ENCODE measurements around the gene TPP2.

TPP2 gene

DNA sequence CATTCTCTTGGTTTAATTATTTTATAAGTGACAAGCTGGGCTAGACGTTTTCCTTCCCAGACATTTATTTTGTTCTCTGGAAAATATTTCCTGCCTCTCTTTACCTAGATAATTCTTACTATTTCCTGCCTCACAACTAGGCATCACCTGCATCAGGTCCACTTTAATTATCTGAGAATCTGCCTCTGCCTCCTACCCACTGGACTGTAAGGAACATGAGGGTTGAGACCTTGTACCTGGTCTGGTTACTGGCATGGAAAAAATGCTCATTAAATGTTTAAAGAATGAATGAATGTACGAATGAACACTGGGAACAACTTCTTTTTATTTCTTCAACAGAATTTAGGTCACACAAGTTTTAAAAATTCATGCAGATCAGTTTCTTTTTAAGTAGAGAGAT lies 111.4 kb downstream of the TPP2 start:
- in situ Hi-C loops (cut with HindIII; ENCODE audit: low pct_ligation_motif_present, low sequenced_read_pairs), result no loop called here
- H3K27ac ChIP-seq, result no peak overlapping the region
- DNase-seq, result no peak

DNA sequence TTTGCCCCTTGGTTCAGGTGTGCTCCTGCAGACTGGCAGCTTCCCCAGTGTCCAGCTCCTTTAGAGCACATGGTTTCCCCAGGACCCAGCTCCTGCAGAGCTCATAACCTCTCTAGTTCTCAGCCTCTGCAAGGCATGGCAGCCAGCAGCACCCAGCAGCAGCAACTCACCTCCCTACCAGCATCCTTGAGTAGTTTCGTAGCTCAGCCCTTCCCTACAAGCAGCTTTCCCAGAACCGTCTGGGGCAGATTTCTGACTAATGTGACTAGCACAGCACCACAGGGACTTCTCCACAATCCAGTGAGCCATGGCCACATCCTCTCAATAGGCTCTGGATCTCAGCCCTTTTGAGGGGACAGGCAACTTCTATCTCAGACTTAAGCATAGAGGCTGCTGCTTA lies 112.2 kb downstream of the TPP2 start:
- Histone ChIP-seq H3K36me3 (replicated peaks) (no peaks in the 10 kb centered on the region), H3K27ac (no peak overlapping the region), H3K4me3 (ENCODE audit: low read depth, low read length) (no peak overlapping the region), H3K27me3 (replicated peaks) (no peaks in the 10 kb centered on the region)
- no peak for DNase-seq
- in situ Hi-C loops (cut with HindIII; ENCODE audit: low pct_ligation_motif_present, low sequenced_read_pairs), result no loop called here
- TF ChIP-seq, protein P1, sequence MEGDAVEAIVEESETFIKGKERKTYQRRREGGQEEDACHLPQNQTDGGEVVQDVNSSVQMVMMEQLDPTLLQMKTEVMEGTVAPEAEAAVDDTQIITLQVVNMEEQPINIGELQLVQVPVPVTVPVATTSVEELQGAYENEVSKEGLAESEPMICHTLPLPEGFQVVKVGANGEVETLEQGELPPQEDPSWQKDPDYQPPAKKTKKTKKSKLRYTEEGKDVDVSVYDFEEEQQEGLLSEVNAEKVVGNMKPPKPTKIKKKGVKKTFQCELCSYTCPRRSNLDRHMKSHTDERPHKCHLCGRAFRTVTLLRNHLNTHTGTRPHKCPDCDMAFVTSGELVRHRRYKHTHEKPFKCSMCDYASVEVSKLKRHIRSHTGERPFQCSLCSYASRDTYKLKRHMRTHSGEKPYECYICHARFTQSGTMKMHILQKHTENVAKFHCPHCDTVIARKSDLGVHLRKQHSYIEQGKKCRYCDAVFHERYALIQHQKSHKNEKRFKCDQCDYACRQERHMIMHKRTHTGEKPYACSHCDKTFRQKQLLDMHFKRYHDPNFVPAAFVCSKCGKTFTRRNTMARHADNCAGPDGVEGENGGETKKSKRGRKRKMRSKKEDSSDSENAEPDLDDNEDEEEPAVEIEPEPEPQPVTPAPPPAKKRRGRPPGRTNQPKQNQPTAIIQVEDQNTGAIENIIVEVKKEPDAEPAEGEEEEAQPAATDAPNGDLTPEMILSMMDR (IDR thresholded peaks at IDR 0.05; ENCODE audit: low read depth, low read length, missing control alignments), result no peak

More for the DNA sequence above, 111.4 kb downstream of the TPP2 start:
- Histone ChIP-seq H3K4me3 (ENCODE audit: low read depth, low read length) (no peak overlapping the region), H3K36me3 (replicated peaks) (no peaks in the 10 kb centered on the region), H3K27me3 (replicated peaks) (no peaks in the 10 kb centered on the region)
- TF ChIP-seq, protein P1 (IDR thresholded peaks at IDR 0.05; ENCODE audit: low read depth, low read length, missing control alignments), result no peak

DNA sequence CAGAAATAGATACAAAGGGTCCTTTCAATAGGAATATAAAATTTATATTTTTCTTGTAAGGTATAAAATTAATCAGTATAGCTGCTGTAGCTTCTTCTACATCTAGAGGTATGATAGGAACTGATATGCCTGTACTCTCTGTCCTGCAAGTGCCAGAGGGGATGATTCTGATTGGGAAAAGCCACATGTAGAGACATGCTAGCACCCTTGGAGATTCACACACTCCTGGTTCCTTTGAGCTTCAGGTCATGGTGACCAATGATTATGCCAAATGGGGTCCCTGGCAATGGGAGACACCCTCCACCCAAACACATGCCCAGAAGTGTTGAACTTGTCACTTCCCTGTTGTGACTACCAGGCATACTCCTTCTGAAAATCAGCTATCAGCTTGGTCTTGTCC lies 112.8 kb downstream of the TPP2 start:
- Histone ChIP-seq H3K36me3 (replicated peaks) (no peaks in the 10 kb centered on the region), H3K27ac (no peak overlapping the region), H3K27me3 (replicated peaks) (no peaks in the 10 kb centered on the region), H3K4me3 (ENCODE audit: low read depth, low read length) (no peak overlapping the region)
- TF ChIP-seq, protein P1 (IDR thresholded peaks at IDR 0.05; ENCODE audit: low read depth, low read length, missing control alignments), result no peak
- no peak for DNase-seq
- in situ Hi-C loops (cut with HindIII; ENCODE audit: low pct_ligation_motif_present, low sequenced_read_pairs), result no loop called here

DNA sequence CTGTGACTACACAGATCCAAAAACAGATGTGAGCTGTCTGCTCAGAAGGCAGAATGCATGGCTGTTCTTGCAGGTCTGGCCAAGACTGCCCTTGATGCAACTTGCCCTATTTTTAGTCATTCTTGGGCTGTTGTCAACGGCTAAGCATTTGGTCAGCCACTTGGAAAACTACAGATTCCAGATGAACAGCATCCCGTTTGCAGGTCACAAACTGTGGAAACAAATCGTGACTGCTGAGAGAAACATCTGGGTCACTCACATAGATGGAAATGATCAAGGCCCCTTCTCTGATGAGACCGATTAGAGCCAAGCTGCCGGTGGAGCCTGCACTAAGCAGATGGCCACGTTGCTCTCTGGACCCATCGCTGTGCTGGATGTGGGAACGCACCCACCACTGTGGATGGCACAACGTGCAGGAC lies 113.5 kb downstream of the TPP2 start:
- no peak for DNase-seq
- Histone ChIP-seq H3K27me3 (replicated peaks) (no peaks in the 10 kb centered on the region), H3K36me3 (replicated peaks) (no peaks in the 10 kb centered on the region), H3K4me3 (ENCODE audit: low read depth, low read length) (no peak overlapping the region), H3K27ac (no peak overlapping the region)
- in situ Hi-C loops (cut with HindIII; ENCODE audit: low pct_ligation_motif_present, low sequenced_read_pairs), result no loop called here
- TF ChIP-seq, protein P1 (IDR thresholded peaks at IDR 0.05; ENCODE audit: low read depth, low read length, missing control alignments), result no peak

GRCh38 chr13:102715447-102715846 lies 118.7 kb downstream of the TPP2 start:
- Histone ChIP-seq H3K27me3 (replicated peaks) (no peaks in the 10 kb centered on the region), H3K36me3 (replicated peaks) (no peaks in the 10 kb centered on the region), H3K27ac (no peak overlapping the region), H3K4me3 (ENCODE audit: low read depth, low read length) (no peak overlapping the region)
- DNase-seq, result no peak
- in situ Hi-C loops (cut with HindIII; ENCODE audit: low pct_ligation_motif_present, low sequenced_read_pairs), result no loop called here
- TF ChIP-seq, protein P1 (IDR thresholded peaks at IDR 0.05; ENCODE audit: low read depth, low read length, missing control alignments), result no peak

GRCh38 chr13:102718746-102719145 lies 122.0 kb downstream of the TPP2 start:
- no peak for DNase-seq
- in situ Hi-C loops (cut with HindIII; ENCODE audit: low pct_ligation_motif_present, low sequenced_read_pairs), result no loop called here
- Histone ChIP-seq H3K27me3 (replicated peaks) (no peaks in the 10 kb centered on the region), H3K36me3 (replicated peaks) (no peaks in the 10 kb centered on the region), H3K4me3 (ENCODE audit: low read depth, low read length) (no peak overlapping the region), H3K27ac (no peak overlapping the region)
- TF ChIP-seq, protein P1 (IDR thresholded peaks at IDR 0.05; ENCODE audit: low read depth, low read length, missing control alignments), result no peak
